ENCODE measurements around the gene MAP2K7. TPM values are rescaled to one million over a fixed set of nuclear protein-coding genes. Genes with fewer than 3 reads are reported as not detected.
A peak's percentile ranks its signal among the peaks of the same experiment; 100 is the strongest.

MAP2K7 gene
- total RNA-seq, 1 donor from 2014 or later = 15.0 TPM

GRCh38 chr19:7873304-7874075 is 30.2 kb upstream of the MAP2K7 start:
- no peak for TF ChIP-seq CTCF (IDR thresholded peaks at IDR 0.05; ENCODE audit: insufficient read depth, low read length, poor library complexity, severe bottlenecking)
- Histone ChIP-seq H3K36me3 (ENCODE audit: control insufficient read depth, insufficient read depth, low read length) (no peaks in the 10 kb centered on the region), H3K4me3 (ENCODE audit: low read depth, low read length) (peak overlapping the region; percentile 52), H3K27me3 (ENCODE audit: control insufficient read depth, insufficient read depth, low read length) (peaks cover 24% of the 10 kb centered on the region)
- DNase-seq (ENCODE audit: low read depth) = no peak

DNA sequence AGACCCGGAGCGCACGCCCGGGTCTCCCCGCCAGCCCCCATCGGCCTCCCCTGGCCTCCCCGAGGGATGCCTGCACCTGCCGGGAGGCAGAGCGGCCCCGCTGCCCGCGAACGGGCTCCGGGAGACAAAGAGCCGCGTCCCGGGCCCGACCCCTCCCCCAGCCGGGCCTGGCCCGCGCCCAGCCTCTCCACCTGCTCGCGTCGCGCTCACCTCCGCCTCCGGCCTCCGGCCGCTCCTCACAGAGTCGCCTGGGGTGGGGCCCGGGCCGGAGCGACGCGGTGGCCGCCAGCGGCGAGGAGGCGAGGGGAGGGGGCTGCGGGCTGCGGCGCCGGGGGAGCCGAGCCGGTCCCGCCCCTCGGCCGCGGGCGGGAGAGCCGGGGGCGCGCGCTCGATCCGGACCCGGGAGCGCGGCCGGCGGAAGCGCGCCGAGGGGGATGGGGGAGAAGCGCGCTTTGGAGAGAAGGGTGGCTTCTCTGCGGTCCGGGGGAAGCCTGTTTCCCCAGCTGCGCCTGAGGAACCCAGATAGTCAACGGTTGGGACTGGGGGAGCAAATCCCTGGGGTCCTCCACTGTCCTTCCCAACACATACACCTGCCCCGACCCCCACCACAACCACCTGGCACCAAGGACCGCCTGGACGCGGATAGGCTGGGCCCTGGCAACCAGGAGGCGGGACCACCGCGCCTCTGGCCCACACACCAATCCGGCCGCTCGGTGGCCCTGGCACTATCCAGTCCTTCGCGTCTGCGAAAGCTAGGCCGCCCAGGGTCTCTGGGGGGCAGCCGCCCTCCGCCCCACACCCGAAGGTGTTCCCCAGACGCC is 29.4 kb upstream of the MAP2K7 start, which contains the start of gene PRR36:
Gene PRR36, minus strand, starts transcription at position 315 of the 821 bp plus-strand sequence. CDS start 701 bp downstream, outside the sequence.
- DNase-seq (ENCODE audit: low read depth) = no peak
- H3K4me3 ChIP-seq (ENCODE audit: low read depth, low read length) = peak within 1 kb of the TSS; percentile 52
- H3K27me3 ChIP-seq (ENCODE audit: control insufficient read depth, insufficient read depth, low read length) = peaks cover 24% of the 10 kb centered on the region
- TF ChIP-seq CTCF (IDR thresholded peaks at IDR 0.05; ENCODE audit: insufficient read depth, low read length, poor library complexity, severe bottlenecking) = no peak
- H3K36me3 ChIP-seq (ENCODE audit: control insufficient read depth, insufficient read depth, low read length) = no peaks in the 10 kb centered on the region

DNA sequence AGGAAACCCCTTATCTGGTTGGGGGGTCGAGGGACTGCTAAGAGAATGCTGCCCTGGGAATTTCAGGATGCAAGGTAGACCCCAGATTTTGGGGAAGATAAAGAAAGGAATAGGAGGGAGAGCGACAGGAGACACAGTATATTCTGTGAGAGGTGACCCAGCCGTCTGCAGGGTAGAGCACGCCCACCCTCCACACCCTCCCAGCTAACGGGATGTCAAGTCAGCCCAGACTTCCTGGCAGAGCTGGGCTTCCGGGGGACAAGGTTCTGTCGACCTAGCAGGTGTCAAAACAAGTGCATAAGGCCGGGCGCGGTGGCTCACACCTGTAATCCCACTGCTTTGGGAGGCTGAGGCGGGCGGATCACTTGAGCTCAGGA is 28.8 kb upstream of the MAP2K7 start:
- Histone ChIP-seq H3K4me3 (ENCODE audit: low read depth, low read length) (peak overlapping the region; percentile 52), H3K36me3 (ENCODE audit: control insufficient read depth, insufficient read depth, low read length) (no peaks in the 10 kb centered on the region), H3K27me3 (ENCODE audit: control insufficient read depth, insufficient read depth, low read length) (peaks cover 24% of the 10 kb centered on the region)
- TF ChIP-seq CTCF (IDR thresholded peaks at IDR 0.05; ENCODE audit: insufficient read depth, low read length, poor library complexity, severe bottlenecking) = no peak
- no peak for DNase-seq (ENCODE audit: low read depth)

- DNase-seq (ENCODE audit: low read depth) = no peak
These were observed 26.3 kb upstream of the MAP2K7 start for GRCh38 chr19:7877249-7877836.

More at GRCh38 chr19:7877249-7877836, 26.3 kb upstream of the MAP2K7 start:
- no peaks in the 10 kb centered on the region for H3K36me3 ChIP-seq (ENCODE audit: control insufficient read depth, insufficient read depth, low read length)
- H3K4me3 ChIP-seq (ENCODE audit: low read depth, low read length) = no peak overlapping the region
- peaks cover 24% of the 10 kb centered on the region for H3K27me3 ChIP-seq (ENCODE audit: control insufficient read depth, insufficient read depth, low read length)
- TF ChIP-seq CTCF (IDR thresholded peaks at IDR 0.05; ENCODE audit: insufficient read depth, low read length, poor library complexity, severe bottlenecking) = no peak
